GM21367 (cell line): ENCODE measurements around the gene RRAS2.
"Not testable (repeated sequence)": the region's sequence is repeated elsewhere in the genome, so short reads cannot be mapped to it uniquely, and the experiment has no call there.

Source experiments
- ATAC-seq: cut with Tn5 transposase; IDR thresholded peaks from one replicate; pipeline ENCODE4 v1.9.1; 2021; ENCODE audit not compliant: unreplicated experiment

The RRAS2 gene

GRCh38 chr11:14372011-14372410, 13.0 kb upstream of the RRAS2 start:
- ATAC-seq = no peak

- ATAC-seq = no peak
These were observed 12.3 kb upstream of the RRAS2 start for GRCh38 chr11:14371249-14371648.

DNA sequence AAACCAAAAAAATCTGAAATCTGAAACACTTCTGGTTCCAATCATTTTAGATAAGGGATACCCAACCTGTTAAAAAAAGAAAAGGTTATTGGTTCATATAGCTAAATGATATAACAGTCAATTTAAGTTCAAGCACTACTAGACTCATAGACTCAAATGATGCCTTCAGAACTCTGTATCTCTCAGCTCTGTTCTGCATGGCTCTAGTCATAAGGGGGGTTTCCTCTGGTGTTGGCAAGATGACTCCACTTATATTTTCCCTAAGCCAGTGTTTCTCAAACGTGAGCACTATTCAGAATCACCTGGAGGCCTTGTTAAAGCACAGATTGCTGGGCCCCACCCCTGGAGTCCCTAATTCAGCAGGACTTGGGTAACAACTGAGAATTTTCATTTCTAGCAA, 11.5 kb upstream of the RRAS2 start:
- ATAC-seq = no peak

DNA sequence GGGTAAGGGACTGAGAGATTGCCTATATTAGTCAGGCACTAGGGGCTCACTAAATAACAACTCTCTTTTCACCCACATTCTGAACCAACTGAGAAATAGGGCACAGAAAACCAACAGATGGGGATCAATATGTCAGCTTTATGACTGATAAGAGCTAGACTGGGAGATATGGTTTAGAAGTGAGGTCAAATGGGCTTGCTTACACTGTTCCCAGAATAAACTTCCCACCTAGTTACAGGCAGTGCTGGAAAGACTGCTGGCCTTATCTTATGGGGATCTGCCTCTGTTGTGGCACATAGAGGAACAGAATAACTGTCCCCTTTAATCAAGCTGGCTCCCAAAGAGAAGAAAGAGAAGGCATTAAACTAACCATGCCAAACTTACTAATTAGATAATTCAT, 10.6 kb upstream of the RRAS2 start:
- no peak for ATAC-seq

DNA sequence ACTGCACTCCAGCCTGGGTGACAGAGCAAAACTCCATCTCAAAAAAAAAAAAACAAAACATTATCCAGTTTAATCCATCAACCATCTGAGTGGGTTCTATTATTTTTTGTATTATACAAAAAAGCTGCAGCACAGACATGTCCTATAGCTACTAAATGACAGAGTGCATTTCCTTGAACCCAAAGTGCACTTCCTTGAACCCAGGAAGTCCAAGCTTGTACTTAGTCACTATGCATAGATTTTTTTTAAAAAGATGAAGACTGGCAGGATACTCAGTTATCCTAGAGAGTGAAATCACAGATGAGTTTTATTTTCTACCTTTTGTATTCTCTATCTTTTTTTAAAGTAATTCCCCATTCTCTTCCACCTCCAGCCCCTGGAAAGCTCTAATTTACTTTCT, 8.0 kb upstream of the RRAS2 start:
- ATAC-seq = no peak

- no peak for ATAC-seq
These were observed 5.3 kb upstream of the RRAS2 start for GRCh38 chr11:14364322-14364721.

GRCh38 chr11:14362611-14363010, 3.6 kb upstream of the RRAS2 start:
- no peak for ATAC-seq

DNA sequence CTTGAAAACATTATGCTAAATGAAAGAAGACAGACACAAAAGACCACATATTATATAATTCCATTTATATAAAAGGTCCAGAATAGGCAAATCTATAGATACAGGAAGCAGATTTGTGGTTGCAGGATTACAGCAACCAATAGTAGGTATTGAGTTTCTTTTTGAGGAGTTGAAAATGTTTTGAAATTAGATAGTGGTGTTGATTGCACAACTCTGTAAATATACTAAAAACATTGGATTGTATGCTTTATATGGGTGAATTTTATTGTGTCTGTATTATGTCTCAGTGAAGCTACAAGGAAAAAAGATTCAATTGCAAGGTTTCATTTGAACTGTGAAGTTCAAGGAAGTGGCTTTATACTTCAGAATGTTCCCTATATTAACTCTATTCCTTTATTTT, 3.0 kb upstream of the RRAS2 start:
- no peak for ATAC-seq

- no peak for ATAC-seq
These were observed 2.0 kb upstream of the RRAS2 start for GRCh38 chr11:14360976-14361375.

DNA sequence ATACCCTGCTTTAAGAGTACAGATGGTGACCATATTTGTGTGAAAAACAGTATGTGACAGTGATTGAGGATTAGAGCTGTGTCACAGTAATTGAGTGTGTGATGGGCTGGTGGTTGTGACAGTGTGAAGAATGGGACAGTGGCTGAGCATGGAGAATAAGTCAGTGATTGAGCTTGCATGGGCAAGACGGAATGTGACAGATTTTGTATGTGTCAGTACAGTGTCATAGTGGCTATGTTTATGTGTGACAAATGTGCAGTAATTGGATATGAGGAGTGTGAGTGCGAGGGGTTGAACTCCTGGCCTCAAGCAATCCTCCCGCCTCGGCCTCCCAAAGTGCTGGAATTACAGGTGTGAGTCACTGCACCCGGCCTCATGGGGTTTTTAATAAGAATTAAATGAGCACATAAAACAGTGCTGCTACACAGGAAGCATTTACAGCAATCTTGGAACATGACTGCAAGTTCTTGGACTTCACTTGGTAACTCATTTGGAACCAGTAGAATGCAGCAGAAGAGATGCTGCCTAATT, 583 bp upstream of the RRAS2 start:
- no peak for ATAC-seq

DNA sequence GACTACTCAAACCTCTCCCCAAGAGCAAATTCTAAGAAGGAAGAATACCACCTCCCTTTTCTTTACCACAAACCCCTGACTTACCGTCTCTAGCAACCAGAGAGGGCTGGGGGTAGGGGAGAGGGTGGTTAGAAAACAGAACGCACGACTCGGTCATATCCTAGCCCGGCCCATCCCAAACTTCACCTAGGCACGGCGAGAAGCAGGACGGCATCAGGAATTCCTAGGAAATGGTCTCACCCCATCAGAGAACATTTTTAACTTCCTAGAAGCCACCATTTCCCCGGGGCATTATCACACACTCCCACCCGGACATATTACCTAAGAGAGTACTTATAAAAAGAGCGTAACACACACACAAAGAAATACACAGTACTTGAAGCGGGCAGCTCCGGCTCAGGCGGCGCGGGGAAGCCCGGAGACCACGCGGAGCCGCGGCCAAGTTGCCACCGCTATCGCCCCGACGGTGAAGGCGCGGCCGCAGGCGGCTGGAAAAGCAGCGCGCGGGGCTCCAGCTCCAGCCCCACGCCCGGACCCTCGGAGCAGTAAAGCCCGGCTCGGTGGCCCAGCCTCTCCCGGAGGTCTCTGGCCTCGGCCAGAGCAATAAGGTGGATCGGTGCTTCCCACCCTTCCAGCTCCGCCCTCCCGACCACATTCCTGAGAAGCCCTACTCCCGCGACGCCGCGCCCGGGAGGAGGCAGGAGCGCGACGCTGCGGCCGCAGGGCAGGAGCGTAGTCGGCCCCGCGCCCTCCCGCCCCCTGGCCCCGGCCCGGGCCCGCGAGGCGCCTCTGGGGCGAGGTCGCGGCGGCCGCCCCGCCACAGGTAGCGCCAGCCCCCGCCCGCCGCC, 878 bp downstream of the RRAS2 start:
- ATAC-seq = peak; percentile 30

GRCh38 chr11:14356342-14356741, 2.6 kb downstream of the RRAS2 start:
- ATAC-seq = no peak

DNA sequence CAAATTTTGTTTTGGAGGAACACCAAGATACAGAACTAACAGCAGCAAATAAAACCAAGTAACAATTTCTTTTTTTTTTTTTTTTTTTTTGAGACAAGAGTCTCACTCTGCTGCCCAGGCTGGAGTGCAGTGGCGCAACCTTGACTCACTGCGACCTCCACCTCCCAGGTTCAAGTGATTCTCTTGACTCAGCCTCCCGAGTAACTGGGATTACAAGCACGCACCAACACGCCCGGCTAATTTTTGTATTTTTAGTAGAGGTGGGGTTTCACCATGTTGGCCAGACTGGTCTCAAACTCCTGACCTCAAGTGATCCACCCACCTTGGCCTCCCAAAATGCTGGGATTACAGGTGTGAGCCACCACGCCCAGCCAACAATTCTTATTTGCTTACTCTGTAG, 4.4 kb downstream of the RRAS2 start:
- not testable (repeated sequence) for ATAC-seq

DNA sequence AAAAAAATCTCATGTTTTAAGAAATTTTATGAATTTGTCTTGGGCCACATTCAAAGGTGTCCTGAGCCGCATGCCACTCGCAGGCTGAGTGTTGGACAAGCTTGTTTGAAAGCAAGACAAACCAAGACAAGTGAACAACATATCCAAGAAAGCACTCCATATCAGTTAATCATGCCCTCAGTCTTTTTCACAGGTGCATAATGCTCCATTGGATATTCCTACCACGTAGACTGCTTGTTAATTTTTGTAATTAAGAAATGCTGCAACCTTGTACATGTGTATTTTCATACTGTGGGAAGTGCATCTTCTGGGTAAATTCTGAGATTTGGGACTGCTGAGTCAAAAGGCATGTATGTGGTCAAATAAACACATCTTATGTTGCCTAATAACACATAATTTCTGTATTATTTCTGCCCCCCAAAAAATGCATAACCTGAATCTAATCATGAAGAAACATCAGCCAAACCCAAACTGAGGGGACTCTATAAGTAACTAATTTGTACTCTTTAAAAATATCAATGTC, 8.2 kb downstream of the RRAS2 start:
- no peak for ATAC-seq

- ATAC-seq = no peak
These were observed 8.8 kb downstream of the RRAS2 start for GRCh38 chr11:14350215-14350614.

GRCh38 chr11:14347991-14348390, 11.0 kb downstream of the RRAS2 start:
- no peak for ATAC-seq

- ATAC-seq = no peak
These were observed 11.5 kb downstream of the RRAS2 start for GRCh38 chr11:14347494-14347893.

- no peak for ATAC-seq
These were observed 12.6 kb downstream of the RRAS2 start for GRCh38 chr11:14346303-14346955.

DNA sequence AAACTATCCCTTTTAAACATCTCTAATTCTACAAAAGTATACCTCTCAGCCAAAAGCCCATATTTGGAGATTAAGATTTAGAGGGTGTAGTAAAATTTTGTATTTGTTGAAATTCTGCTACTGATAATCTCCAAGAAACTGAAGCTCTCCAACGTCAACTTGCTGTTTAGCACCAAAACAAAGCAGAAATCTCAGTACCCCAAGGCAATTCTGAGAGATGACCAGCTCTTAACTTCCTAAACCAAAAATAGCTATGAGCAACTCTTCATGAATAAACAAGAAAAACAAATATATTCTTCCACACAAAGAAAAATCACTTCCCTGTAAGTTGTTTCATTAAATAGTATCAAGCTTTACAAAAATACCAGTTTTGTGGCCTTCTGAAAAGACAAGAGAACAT, 13.3 kb downstream of the RRAS2 start:
- no peak for ATAC-seq

- ATAC-seq = not testable (repeated sequence)
These were observed 14.0 kb downstream of the RRAS2 start for GRCh38 chr11:14345016-14345415.

GRCh38 chr11:14342906-14343305, 16.1 kb downstream of the RRAS2 start:
- no peak for ATAC-seq

GRCh38 chr11:14341968-14342367, 17.0 kb downstream of the RRAS2 start:
- no peak for ATAC-seq
